NB4 (cell line): ENCODE measurements around the gene PARP2.

Experiments used
- CTCF ChIP-seq: IDR thresholded peaks from one replicate; pipeline ENCODE4 v1.5.1; 2012; ENCODE audit warnings: low read depth, low read length
- MAX ChIP-seq: IDR thresholded peaks from 2 replicates; pipeline ENCODE4 v1.6.1; 2011; ENCODE audit warnings: low read depth, low read length
- MYC ChIP-seq: IDR thresholded peaks from 2 replicates; pipeline ENCODE4 v1.6.1; 2011; ENCODE audit warnings: low read depth, low read length
- POLR2A ChIP-seq: IDR thresholded peaks from 2 replicates; pipeline ENCODE4 v1.6.1; 2011; ENCODE audit warnings: mild to moderate bottlenecking; ENCODE audit not compliant: insufficient read length; ENCODE audit errors: extremely low read depth

- TF ChIP-seq CTCF (no peak), MAX (no peak), POLR2A (no peak), MYC (no peak)
These were observed 3.3 kb downstream of the PARP2 start for GRCh38 chr14:20346713-20347112.
